ENCODE results near the gene COLEC12. TPM values are rescaled to one million over a fixed set of nuclear protein-coding genes. Genes with fewer than 3 reads are reported as not detected.

The COLEC12 gene
- total RNA-seq, 5 donors from 2014 or later (not counting 1 experiment from before 2014, with no cell fraction given) = 0.07 to 0.32 TPM; not detected in 3

- Histone ChIP-seq H3K36me3 (ENCODE audit: control insufficient read depth in 2 of 2, extremely low read depth in 1 of 2, insufficient read depth in 1 of 2, low read length in 1 of 2) (no peaks in the 10 kb centered on the region), H3K9me3 (no peaks in the 10 kb centered on the region), H3K4me1 (ENCODE audit: control insufficient read depth in 1 of 2, extremely low read depth in 1 of 2, insufficient read depth in 2 of 2, low read length in 2 of 2) (no peaks in the 10 kb centered on the region), H3K4me3 (ENCODE audit: control insufficient read depth in 1 of 2, extremely low read depth in 1 of 2, low read length in 1 of 2) (no peak overlapping the region), H3K27ac (ENCODE audit: low read length) (no peak overlapping the region), H3K27me3 (replicated peaks in 1 of 2; ENCODE audit: control insufficient read depth in 2 of 2, extremely low read depth in 1 of 2, insufficient read depth in 2 of 2, low read length in 1 of 2) (peaks cover 0 to 10% of the 10 kb centered on the region in 2 experiments)
- ChIA-PET POLR2A (no interaction called here), CTCF (no interaction called here)
- Mint-ChIP-seq H3K27ac (no peak overlapping the region), H3K9me3 (peaks cover 0 to 3% (median 0%) of the 10 kb centered on the region in 3 donors), H3K36me3 (no peaks in the 10 kb centered on the region), H3K4me3 (no peak overlapping the region), H3K4me1 (no peaks in the 10 kb centered on the region), H3K27me3 (peaks cover 15 to 16% of the 10 kb centered on the region in 2 donors)
- ATAC-seq (replicated peaks in 1 of 4) (no peak), DNase-seq (no peak)
- WGBS (ENCODE audit: insufficient coverage) = 92% methylated on average over 3 of the region's 7 CpGs
Measured at GRCh38 chr18:302097-302496, 198.4 kb downstream of the COLEC12 start.

GRCh38 chr18:297936-298335 is 202.6 kb downstream of the COLEC12 start:
- Mint-ChIP-seq H3K4me1 (no peaks in the 10 kb centered on the region), H3K36me3 (no peaks in the 10 kb centered on the region), H3K27ac (no peak overlapping the region), H3K4me3 (no peak overlapping the region), H3K27me3 (peaks cover 0 to 9% of the 10 kb centered on the region in 2 donors), H3K9me3 (peaks cover 0 to 3% (median 0%) of the 10 kb centered on the region in 3 donors)
- DNase-seq = no peak
- H3K27me3 ChIP-seq (replicated peaks in 1 of 2; ENCODE audit: control insufficient read depth in 2 of 2, extremely low read depth in 1 of 2, insufficient read depth in 2 of 2, low read length in 1 of 2) = peaks cover 0 to 7% of the 10 kb centered on the region in 2 experiments
- no peaks in the 10 kb centered on the region for H3K36me3 ChIP-seq (ENCODE audit: control insufficient read depth in 2 of 2, extremely low read depth in 1 of 2, insufficient read depth in 1 of 2, low read length in 1 of 2)
- CTCF ChIA-PET = no interaction called here
- ATAC-seq (replicated peaks in 1 of 4) = no peak
- POLR2A ChIA-PET = interaction anchor here in 1 of 2 donors (0.6 kb wide), 1 partner anchor 118 kb away, joined by 4 read pairs; no protein-coding TSS in a partner anchor
- no peak overlapping the region for H3K4me3 ChIP-seq (ENCODE audit: control insufficient read depth in 1 of 2, extremely low read depth in 1 of 2, low read length in 1 of 2)
- WGBS (ENCODE audit: insufficient coverage) = 64% methylated on average over 2 of the region's 2 CpGs
- H3K4me1 ChIP-seq (ENCODE audit: control insufficient read depth in 1 of 2, extremely low read depth in 1 of 2, insufficient read depth in 2 of 2, low read length in 2 of 2) = no peaks in the 10 kb centered on the region
- no peaks in the 10 kb centered on the region for H3K9me3 ChIP-seq
- H3K27ac ChIP-seq (ENCODE audit: low read length) = no peak overlapping the region

GRCh38 chr18:295756-296490 is 204.6 kb downstream of the COLEC12 start:
- Mint-ChIP-seq H3K4me1 (no peaks in the 10 kb centered on the region), H3K27ac (no peak overlapping the region), H3K4me3 (no peak overlapping the region), H3K36me3 (no peaks in the 10 kb centered on the region), H3K27me3 (peaks cover 7% of the 10 kb centered on the region in 2 donors), H3K9me3 (peaks cover 0 to 3% (median 0%) of the 10 kb centered on the region in 3 donors)
- Histone ChIP-seq H3K9me3 (no peaks in the 10 kb centered on the region), H3K27ac (ENCODE audit: low read length) (no peak overlapping the region), H3K36me3 (ENCODE audit: control insufficient read depth in 2 of 2, extremely low read depth in 1 of 2, insufficient read depth in 1 of 2, low read length in 1 of 2) (no peaks in the 10 kb centered on the region), H3K27me3 (replicated peaks in 1 of 2; ENCODE audit: control insufficient read depth in 2 of 2, extremely low read depth in 1 of 2, insufficient read depth in 2 of 2, low read length in 1 of 2) (peaks cover 0 to 3% of the 10 kb centered on the region in 2 experiments), H3K4me3 (ENCODE audit: control insufficient read depth in 1 of 2, extremely low read depth in 1 of 2, low read length in 1 of 2) (no peak overlapping the region), H3K4me1 (ENCODE audit: control insufficient read depth in 1 of 2, extremely low read depth in 1 of 2, insufficient read depth in 2 of 2, low read length in 2 of 2) (no peaks in the 10 kb centered on the region)
- ATAC-seq (replicated peaks in 1 of 4) = no peak
- CTCF ChIA-PET = no interaction called here
- POLR2A ChIA-PET = no interaction called here
- DNase-seq = no peak
- WGBS (ENCODE audit: insufficient coverage) = 100% methylated on average over 1 of the region's 3 CpGs

- DNase-seq (no peak), ATAC-seq (replicated peaks in 1 of 4) (no peak)
- Mint-ChIP-seq H3K9me3 (no peaks in the 10 kb centered on the region), H3K4me3 (no peak overlapping the region), H3K27me3 (peaks cover 7 to 15% of the 10 kb centered on the region in 2 donors), H3K4me1 (no peaks in the 10 kb centered on the region), H3K36me3 (no peaks in the 10 kb centered on the region), H3K27ac (no peak overlapping the region)
- H3K9me3 ChIP-seq = no peaks in the 10 kb centered on the region
- CTCF ChIA-PET = no interaction called here
- no peak overlapping the region for H3K4me3 ChIP-seq (ENCODE audit: control insufficient read depth in 1 of 2, extremely low read depth in 1 of 2, low read length in 1 of 2)
- no CpG with 5 or more reads among the region's 3 CpGs for WGBS (ENCODE audit: insufficient coverage)
- H3K27ac ChIP-seq (ENCODE audit: low read length) = no peak overlapping the region
- H3K36me3 ChIP-seq (ENCODE audit: control insufficient read depth in 2 of 2, extremely low read depth in 1 of 2, insufficient read depth in 1 of 2, low read length in 1 of 2) = no peaks in the 10 kb centered on the region
- H3K27me3 ChIP-seq (replicated peaks in 1 of 2; ENCODE audit: control insufficient read depth in 2 of 2, extremely low read depth in 1 of 2, insufficient read depth in 2 of 2, low read length in 1 of 2) = peaks cover 0 to 6% of the 10 kb centered on the region in 2 experiments
- no peaks in the 10 kb centered on the region for H3K4me1 ChIP-seq (ENCODE audit: control insufficient read depth in 1 of 2, extremely low read depth in 1 of 2, insufficient read depth in 2 of 2, low read length in 2 of 2)
- POLR2A ChIA-PET = no interaction called here
Measured at GRCh38 chr18:294566-294965, 205.9 kb downstream of the COLEC12 start.

- no peak overlapping the region for H3K4me3 ChIP-seq (ENCODE audit: control insufficient read depth in 1 of 2, extremely low read depth in 1 of 2, low read length in 1 of 2)
- POLR2A ChIA-PET = no interaction called here
- CTCF ChIA-PET = no interaction called here
- no peaks in the 10 kb centered on the region for H3K36me3 Mint-ChIP-seq
- no CpG with 5 or more reads among the region's 4 CpGs for WGBS (ENCODE audit: insufficient coverage)
- no peaks in the 10 kb centered on the region for H3K36me3 ChIP-seq (ENCODE audit: control insufficient read depth in 2 of 2, extremely low read depth in 1 of 2, insufficient read depth in 1 of 2, low read length in 1 of 2)
- no peak overlapping the region for H3K27ac ChIP-seq (ENCODE audit: low read length)
- H3K27ac Mint-ChIP-seq = no peak overlapping the region
- DNase-seq (no peak), ATAC-seq (replicated peaks in 1 of 4) (no peak)
- no peaks in the 10 kb centered on the region for H3K4me1 ChIP-seq (ENCODE audit: control insufficient read depth in 1 of 2, extremely low read depth in 1 of 2, insufficient read depth in 2 of 2, low read length in 2 of 2)
- peaks cover 0 to 6% of the 10 kb centered on the region in 2 experiments for H3K27me3 ChIP-seq (replicated peaks in 1 of 2; ENCODE audit: control insufficient read depth in 2 of 2, extremely low read depth in 1 of 2, insufficient read depth in 2 of 2, low read length in 1 of 2)
- H3K27me3 Mint-ChIP-seq = peaks cover 7 to 17% of the 10 kb centered on the region in 2 donors
- no peak overlapping the region for H3K4me3 Mint-ChIP-seq
- H3K9me3 Mint-ChIP-seq = no peaks in the 10 kb centered on the region
- H3K4me1 Mint-ChIP-seq = no peaks in the 10 kb centered on the region
- no peaks in the 10 kb centered on the region for H3K9me3 ChIP-seq
Measured at GRCh38 chr18:293536-293935, 207.0 kb downstream of the COLEC12 start.

- Mint-ChIP-seq H3K36me3 (no peaks in the 10 kb centered on the region), H3K27me3 (peaks cover 7 to 24% of the 10 kb centered on the region in 2 donors), H3K27ac (no peak overlapping the region), H3K4me3 (no peak overlapping the region), H3K4me1 (no peaks in the 10 kb centered on the region), H3K9me3 (no peaks in the 10 kb centered on the region)
- no peaks in the 10 kb centered on the region for H3K36me3 ChIP-seq (ENCODE audit: control insufficient read depth in 2 of 2, extremely low read depth in 1 of 2, insufficient read depth in 1 of 2, low read length in 1 of 2)
- H3K4me1 ChIP-seq (ENCODE audit: control insufficient read depth in 1 of 2, extremely low read depth in 1 of 2, insufficient read depth in 2 of 2, low read length in 2 of 2) = no peaks in the 10 kb centered on the region
- 80% methylated on average over 2 of the region's 3 CpGs for WGBS (ENCODE audit: insufficient coverage)
- DNase-seq = no peak
- ChIA-PET CTCF (no interaction called here), POLR2A (no interaction called here)
- H3K9me3 ChIP-seq = no peaks in the 10 kb centered on the region
- H3K27me3 ChIP-seq (replicated peaks in 1 of 2; ENCODE audit: control insufficient read depth in 2 of 2, extremely low read depth in 1 of 2, insufficient read depth in 2 of 2, low read length in 1 of 2) = peaks cover 0 to 6% of the 10 kb centered on the region in 2 experiments
- H3K27ac ChIP-seq (ENCODE audit: low read length) = no peak overlapping the region
- H3K4me3 ChIP-seq (ENCODE audit: control insufficient read depth in 1 of 2, extremely low read depth in 1 of 2, low read length in 1 of 2) = no peak overlapping the region
- ATAC-seq (replicated peaks in 1 of 4) = no peak
Measured at GRCh38 chr18:292271-292670, 208.2 kb downstream of the COLEC12 start.
